ENCODE results near the gene TSGA10IP.

The TSGA10IP gene

DNA sequence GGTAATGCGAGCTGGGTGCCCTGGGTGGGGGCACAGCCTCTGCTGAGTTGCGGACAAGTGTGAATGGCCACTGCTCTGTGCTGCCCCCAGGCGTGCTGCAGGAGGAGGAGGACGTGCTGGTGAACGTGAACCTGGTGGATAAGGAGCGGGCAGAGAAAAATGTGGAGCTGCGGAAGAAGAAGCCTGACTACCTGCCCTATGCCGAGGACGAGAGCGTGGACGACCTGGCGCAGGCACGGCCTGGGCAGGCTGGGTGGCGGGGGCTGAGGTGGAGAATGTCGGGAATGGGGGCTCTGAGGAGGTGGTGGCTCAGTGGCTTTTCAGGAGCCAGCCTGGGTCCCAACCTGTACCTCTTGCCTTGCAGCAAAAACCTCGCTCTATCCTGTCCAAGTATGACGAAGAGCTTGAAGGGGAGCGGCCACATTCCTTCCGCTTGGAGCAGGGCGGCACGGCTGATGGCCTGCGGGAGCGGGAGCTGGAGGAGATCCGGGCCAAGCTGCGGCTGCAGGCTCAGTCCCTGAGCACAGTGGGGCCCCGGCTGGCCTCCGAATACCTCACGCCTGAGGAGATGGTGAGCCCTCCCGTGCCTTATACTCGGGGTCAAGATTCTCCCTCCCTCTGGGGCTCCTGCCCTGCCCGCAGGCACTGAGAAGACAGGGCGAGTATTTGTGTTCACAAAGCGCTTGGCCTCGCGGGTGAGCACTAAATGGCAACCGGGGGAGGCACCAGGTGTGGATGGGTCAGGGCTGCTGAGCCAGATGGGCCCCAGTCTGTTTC is 20.9 kb downstream of the TSGA10IP start:
- TF ChIP-seq, protein P1, sequence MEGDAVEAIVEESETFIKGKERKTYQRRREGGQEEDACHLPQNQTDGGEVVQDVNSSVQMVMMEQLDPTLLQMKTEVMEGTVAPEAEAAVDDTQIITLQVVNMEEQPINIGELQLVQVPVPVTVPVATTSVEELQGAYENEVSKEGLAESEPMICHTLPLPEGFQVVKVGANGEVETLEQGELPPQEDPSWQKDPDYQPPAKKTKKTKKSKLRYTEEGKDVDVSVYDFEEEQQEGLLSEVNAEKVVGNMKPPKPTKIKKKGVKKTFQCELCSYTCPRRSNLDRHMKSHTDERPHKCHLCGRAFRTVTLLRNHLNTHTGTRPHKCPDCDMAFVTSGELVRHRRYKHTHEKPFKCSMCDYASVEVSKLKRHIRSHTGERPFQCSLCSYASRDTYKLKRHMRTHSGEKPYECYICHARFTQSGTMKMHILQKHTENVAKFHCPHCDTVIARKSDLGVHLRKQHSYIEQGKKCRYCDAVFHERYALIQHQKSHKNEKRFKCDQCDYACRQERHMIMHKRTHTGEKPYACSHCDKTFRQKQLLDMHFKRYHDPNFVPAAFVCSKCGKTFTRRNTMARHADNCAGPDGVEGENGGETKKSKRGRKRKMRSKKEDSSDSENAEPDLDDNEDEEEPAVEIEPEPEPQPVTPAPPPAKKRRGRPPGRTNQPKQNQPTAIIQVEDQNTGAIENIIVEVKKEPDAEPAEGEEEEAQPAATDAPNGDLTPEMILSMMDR (conservative IDR thresholded peaks at IDR 0.05; ENCODE audit: low read length), result no peak
- no peak for DNase-seq (ENCODE audit: low read depth)
- no peak overlapping the region for H3K4me3 ChIP-seq (ENCODE audit: low read length)

DNA sequence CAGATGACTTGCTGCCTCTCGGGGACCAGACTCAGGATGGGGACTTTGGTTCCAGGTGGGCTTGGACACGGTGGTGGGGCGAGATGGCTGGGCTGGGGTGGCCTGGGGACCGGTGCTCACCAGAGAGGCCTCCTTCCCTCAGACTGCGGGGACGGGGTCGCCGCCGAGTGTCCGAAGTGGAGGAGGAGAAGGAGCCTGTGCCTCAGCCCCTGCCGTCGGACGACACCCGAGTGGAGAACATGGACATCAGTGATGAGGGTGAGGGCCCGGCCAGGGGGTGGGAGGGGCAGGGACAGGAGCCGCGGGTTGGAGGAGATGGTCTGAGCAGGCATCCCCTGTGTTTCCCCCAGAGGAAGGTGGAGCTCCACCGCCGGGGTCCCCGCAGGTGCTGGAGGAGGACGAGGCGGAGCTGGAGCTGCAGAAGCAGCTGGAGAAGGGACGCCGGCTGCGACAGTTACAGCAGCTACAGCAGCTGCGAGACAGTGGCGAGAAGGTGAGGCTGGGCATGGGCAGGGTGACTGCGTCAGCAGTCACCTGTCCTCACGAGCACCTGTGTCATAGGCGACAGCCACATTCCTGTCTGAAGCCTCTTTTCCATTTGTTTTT is 22.2 kb downstream of the TSGA10IP start:
- DNase-seq (ENCODE audit: low read depth), result no peak
- TF ChIP-seq, protein P1 (conservative IDR thresholded peaks at IDR 0.05; ENCODE audit: low read length), result no peak
- no peak overlapping the region for H3K4me3 ChIP-seq (ENCODE audit: low read length)

DNA sequence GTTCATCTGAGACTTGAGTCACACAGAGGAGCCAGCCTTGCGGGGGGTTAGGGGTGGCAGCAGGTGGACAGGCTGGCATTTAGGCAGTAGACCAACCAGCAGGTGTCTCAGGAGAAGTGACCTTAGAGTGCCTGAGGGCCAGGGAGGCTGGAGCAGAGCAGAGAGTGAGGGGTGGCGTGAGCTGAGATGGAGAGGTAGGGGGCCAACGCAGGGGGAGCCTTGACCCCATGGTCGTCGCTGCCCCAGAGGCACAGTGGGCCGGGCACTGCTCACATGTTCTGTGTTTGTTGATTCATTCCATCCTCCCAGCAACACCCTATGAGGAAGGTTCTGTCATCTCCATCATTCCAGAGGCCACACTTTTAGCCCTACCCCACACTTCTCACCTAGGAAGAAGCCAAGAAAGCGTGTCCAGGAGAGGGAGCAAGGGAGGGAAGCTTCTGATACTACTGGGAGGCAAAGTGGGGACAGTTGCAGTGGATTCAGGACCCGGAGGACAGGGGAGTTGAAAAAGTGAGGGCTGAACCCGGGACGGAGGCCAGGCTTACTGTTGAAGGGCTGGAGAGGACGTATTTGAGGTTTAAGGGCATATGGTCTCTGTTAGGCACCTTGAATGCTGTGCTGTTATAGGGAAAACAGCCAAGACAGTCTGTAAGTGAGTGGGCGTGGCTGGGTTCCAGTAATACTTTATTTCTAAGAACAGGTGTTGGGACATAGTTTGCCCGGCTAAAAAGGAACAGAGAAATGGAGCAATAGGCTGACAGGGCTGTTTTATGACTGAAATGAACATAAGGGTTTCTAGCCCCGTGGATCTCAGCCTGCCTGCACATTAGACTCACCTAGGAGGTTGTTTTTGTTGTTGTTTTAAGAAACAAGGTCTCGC is 23.6 kb downstream of the TSGA10IP start:
- DNase-seq (ENCODE audit: low read depth), result no peak
- TF ChIP-seq, protein P1 (conservative IDR thresholded peaks at IDR 0.05; ENCODE audit: low read length), result no peak
- H3K4me3 ChIP-seq (ENCODE audit: low read length), result no peak overlapping the region

DNA sequence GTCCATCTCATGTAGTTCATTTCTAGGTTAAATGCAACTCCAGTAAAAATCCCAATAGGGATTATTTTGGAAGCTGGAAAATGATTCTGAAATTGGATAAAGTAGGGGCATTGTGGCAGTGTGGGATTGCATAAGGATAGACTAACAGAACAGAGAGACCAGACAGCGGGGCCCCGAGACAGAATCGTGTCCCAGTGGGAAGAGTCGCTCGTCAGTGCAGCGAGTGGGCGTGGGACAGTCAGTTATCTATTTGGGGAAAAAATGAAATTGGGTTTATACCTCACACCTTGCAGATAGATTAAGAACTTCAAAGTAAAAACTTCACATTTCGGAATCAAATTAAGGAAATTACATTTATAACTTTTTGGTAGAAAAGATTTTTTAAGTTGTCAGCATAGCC is 26.8 kb downstream of the TSGA10IP start:
- no peak for DNase-seq (ENCODE audit: low read depth)
- TF ChIP-seq, protein P1 (conservative IDR thresholded peaks at IDR 0.05; ENCODE audit: low read length), result no peak
- H3K4me3 ChIP-seq (ENCODE audit: low read length), result no peak overlapping the region

DNA sequence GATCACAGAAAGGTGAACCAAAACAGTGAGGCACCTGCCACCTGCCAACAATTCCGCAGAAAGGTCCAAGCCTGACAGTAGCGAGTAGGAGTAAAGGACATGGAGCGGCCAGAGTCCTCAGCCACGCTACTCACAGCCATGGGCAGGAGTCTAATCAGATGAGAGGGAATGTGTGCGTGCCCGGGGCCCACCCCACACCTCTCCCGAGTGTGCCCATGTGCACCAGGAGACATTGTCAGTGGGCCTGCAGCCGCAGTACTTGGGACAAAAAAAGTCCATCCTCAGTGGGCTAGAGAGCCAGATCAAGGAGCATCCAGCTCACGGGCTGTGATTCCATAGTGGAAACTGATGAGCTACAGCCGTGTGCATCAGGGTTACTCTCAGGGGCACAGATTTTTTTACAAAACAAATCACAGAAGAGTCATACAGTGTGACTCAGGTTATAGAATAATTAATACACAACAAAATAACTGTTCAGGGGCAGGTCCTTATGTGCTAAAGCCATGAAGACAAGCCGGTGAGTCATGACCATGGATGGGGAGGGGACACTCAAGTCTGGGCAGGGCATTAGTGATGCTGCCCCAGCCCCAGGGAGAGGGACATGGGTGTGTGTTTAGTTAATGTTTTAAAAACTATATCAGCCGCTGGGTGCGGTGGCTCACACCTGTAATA is 28.3 kb downstream of the TSGA10IP start:
- TF ChIP-seq, protein P1 (conservative IDR thresholded peaks at IDR 0.05; ENCODE audit: low read length), result no peak
- DNase-seq (ENCODE audit: low read depth), result no peak
- H3K4me3 ChIP-seq (ENCODE audit: low read length), result no peak overlapping the region

DNA sequence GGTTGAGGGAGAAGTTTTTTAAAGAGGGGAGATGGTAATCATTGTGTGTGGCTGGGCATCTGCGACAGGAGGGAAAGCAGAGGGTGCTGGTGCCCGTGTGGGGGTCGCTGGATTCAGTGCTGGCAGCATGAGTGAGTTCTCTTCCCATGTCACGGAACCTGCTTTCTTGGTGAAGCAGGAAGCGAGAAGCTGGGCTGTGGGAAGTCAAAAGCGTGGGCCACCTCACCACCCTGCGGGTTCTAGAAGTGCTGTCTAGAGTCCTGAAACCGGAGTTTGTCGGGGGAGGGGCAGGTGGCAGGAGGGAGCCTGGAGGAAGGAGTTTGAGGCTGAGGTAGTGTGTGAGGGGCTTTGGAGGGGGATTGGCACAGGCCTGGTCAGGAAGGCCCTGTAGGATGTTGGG is 30.5 kb downstream of the TSGA10IP start:
- DNase-seq (ENCODE audit: low read depth), result no peak
- H3K4me3 ChIP-seq (ENCODE audit: low read length), result no peak overlapping the region
- TF ChIP-seq, protein P1 (conservative IDR thresholded peaks at IDR 0.05; ENCODE audit: low read length), result no peak
